ENCODE data around the gene NPAS4. TPM values are rescaled to one million over a fixed set of nuclear protein-coding genes. Genes with fewer than 3 reads are reported as not detected.
A peak's percentile ranks its signal among the peaks of the same experiment; 100 is the strongest.

The NPAS4 gene
- total and polyA plus RNA-seq, 2 of the 13 experiments (the other 11 are each of a cell fraction or from before 2014, with no cell fraction given) = not detected

- TF ChIP-seq, protein P1, sequence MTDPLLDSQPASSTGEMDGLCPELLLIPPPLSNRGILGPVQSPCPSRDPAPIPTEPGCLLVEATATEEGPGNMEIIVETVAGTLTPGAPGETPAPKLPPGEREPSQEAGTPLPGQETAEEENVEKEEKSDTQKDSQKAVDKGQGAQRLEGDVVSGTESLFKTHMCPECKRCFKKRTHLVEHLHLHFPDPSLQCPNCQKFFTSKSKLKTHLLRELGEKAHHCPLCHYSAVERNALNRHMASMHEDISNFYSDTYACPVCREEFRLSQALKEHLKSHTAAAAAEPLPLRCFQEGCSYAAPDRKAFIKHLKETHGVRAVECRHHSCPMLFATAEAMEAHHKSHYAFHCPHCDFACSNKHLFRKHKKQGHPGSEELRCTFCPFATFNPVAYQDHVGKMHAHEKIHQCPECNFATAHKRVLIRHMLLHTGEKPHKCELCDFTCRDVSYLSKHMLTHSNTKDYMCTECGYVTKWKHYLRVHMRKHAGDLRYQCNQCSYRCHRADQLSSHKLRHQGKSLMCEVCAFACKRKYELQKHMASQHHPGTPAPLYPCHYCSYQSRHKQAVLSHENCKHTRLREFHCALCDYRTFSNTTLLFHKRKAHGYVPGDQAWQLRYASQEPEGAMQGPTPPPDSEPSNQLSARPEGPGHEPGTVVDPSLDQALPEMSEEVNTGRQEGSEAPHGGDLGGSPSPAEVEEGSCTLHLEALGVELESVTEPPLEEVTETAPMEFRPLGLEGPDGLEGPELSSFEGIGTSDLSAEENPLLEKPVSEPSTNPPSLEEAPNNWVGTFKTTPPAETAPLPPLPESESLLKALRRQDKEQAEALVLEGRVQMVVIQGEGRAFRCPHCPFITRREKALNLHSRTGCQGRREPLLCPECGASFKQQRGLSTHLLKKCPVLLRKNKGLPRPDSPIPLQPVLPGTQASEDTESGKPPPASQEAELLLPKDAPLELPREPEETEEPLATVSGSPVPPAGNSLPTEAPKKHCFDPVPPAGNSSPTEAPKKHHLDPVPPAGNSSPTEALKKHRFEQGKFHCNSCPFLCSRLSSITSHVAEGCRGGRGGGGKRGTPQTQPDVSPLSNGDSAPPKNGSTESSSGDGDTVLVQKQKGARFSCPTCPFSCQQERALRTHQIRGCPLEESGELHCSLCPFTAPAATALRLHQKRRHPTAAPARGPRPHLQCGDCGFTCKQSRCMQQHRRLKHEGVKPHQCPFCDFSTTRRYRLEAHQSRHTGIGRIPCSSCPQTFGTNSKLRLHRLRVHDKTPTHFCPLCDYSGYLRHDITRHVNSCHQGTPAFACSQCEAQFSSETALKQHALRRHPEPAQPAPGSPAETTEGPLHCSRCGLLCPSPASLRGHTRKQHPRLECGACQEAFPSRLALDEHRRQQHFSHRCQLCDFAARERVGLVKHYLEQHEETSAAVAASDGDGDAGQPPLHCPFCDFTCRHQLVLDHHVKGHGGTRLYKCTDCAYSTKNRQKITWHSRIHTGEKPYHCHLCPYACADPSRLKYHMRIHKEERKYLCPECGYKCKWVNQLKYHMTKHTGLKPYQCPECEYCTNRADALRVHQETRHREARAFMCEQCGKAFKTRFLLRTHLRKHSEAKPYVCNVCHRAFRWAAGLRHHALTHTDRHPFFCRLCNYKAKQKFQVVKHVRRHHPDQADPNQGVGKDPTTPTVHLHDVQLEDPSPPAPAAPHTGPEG (CRISPR knock-in tag; IDR thresholded peaks at IDR 0.05) = no peak
- no peak for TF ChIP-seq ZNF549 (CRISPR knock-in tag; IDR thresholded peaks at IDR 0.05)
- TF ChIP-seq PAWR (CRISPR knock-in tag; IDR thresholded peaks at IDR 0.05; ENCODE audit: borderline replicate concordance) = no peak
- TF ChIP-seq ARID3A (IDR thresholded peaks at IDR 0.05; ENCODE audit: low read depth, low read length) = no peak
- TF ChIP-seq ZNF460 (CRISPR knock-in tag; IDR thresholded peaks at IDR 0.05; ENCODE audit: borderline replicate concordance) = no peak
- no peak for TF ChIP-seq CREB1 (IDR thresholded peaks at IDR 0.05)
- no peak for TF ChIP-seq CREB1 (CRISPR knock-in tag; IDR thresholded peaks at IDR 0.05)
- no peak for TF ChIP-seq ZSCAN22 (CRISPR knock-in tag; IDR thresholded peaks at IDR 0.05)
- TF ChIP-seq MEIS1 (CRISPR knock-in tag; IDR thresholded peaks at IDR 0.05; ENCODE audit: borderline replicate concordance) = no peak
- TF ChIP-seq TOPORS (CRISPR knock-in tag; IDR thresholded peaks at IDR 0.05) = no peak
- TF ChIP-seq IKZF5 (CRISPR knock-in tag; IDR thresholded peaks at IDR 0.05) = peak; percentile 52; the same call in 1 of the 2 replicates
- peak; percentile 71; the same call in 1 of the 2 replicates for TF ChIP-seq HOXA9 (CRISPR knock-in tag; IDR thresholded peaks at IDR 0.05; ENCODE audit: borderline replicate concordance)
- TF ChIP-seq, protein P2, sequence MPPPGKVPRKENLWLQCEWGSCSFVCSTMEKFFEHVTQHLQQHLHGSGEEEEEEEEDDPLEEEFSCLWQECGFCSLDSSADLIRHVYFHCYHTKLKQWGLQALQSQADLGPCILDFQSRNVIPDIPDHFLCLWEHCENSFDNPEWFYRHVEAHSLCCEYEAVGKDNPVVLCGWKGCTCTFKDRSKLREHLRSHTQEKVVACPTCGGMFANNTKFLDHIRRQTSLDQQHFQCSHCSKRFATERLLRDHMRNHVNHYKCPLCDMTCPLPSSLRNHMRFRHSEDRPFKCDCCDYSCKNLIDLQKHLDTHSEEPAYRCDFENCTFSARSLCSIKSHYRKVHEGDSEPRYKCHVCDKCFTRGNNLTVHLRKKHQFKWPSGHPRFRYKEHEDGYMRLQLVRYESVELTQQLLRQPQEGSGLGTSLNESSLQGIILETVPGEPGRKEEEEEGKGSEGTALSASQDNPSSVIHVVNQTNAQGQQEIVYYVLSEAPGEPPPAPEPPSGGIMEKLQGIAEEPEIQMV (CRISPR knock-in tag; IDR thresholded peaks at IDR 0.05; ENCODE audit: low read depth) = no peak; the same call in 1 of the 2 replicates
- TF ChIP-seq E2F2 (CRISPR knock-in tag; IDR thresholded peaks at IDR 0.05; ENCODE audit: borderline replicate concordance) = no peak
- no peak for TF ChIP-seq ZNF333 (CRISPR knock-in tag; IDR thresholded peaks at IDR 0.05; ENCODE audit: borderline replicate concordance)
- peak; percentile 73; the same call in 1 of the 2 replicates for TF ChIP-seq ZNF558 (CRISPR knock-in tag; IDR thresholded peaks at IDR 0.05; ENCODE audit: borderline replicate concordance)
These were observed 2.5 kb upstream of the NPAS4 start (continued) for GRCh38 chr11:66418168-66418985.

Data from HepG2 (cell line).